Measurements from ENCODE around the gene WNT7A. TPM values are rescaled to one million over a fixed set of nuclear protein-coding genes. Genes with fewer than 3 reads are reported as not detected.

The WNT7A gene
- total RNA-seq, 1 experiment from 2014 or later, result 0.34 TPM

DNA sequence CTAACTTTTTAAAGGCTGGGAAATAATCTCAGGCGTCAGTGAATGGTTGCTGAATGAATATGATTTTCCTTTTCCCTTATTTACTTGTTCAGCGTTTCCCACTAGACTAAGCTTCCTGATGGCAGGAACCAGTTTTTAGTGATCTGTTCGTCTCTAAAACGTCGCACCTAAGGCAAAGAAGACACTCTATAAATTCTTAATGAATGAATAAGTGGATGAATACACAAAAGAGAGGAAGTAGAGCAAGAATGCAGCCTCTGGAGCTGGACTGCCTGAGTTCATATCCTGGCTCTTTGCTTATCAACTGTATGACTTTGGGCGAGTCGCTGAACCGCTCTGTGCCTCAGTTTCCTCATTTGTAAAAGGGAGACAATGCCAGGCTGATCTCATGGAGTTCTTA lies 38.7 kb downstream of the WNT7A start:
- Histone ChIP-seq H3K4me2 (ENCODE audit: low read length) (no peak overlapping the region; the same call in 1 of the 2 replicates), H3K36me3 (ENCODE audit: control insufficient read depth in 1 of 2, insufficient read depth in 2 of 2, low read length in 2 of 2) (no peaks in the 10 kb centered on the region), H2AFZ (ENCODE audit: low read depth, low read length, poor library complexity, severe bottlenecking) (no peak overlapping the region), H3K27ac (ENCODE audit: low read depth, low read length) (no peak overlapping the region), H3K4me1 (ENCODE audit: control insufficient read depth in 1 of 2, insufficient read depth in 2 of 2, low read length in 2 of 2) (peaks cover 0 to 28% of the 10 kb centered on the region in 2 experiments; a peak in 2 of 4 replicates), H4K20me1 (ENCODE audit: insufficient read depth) (no peaks in the 10 kb centered on the region), H3K79me2 (ENCODE audit: insufficient read depth, low read length) (no peaks in the 10 kb centered on the region), H3K9me3 (ENCODE audit: control insufficient read depth in 1 of 2, insufficient read depth in 1 of 2, low read depth in 1 of 2, low read length in 2 of 2) (no peaks in the 10 kb centered on the region), H3K9ac (ENCODE audit: low read length) (no peak overlapping the region), H3K9me2 (ENCODE audit: insufficient read depth) (no peaks in the 10 kb centered on the region), H3K27me3 (ENCODE audit: insufficient read depth, low read length) (no peaks in the 10 kb centered on the region), H3K4me3 (replicated peaks in 1 of 2; ENCODE audit: low read depth in 1 of 2, low read length in 2 of 2) (no peak overlapping the region)
- ChIA-PET CTCF (no interaction called here), RAD21 (ENCODE audit: low non-redundant PET in 1 of 2, low total read pairs in 2 of 2, uncharacterized antibody in 2 of 2, unreplicated experiment in 2 of 2) (no interaction called here), POLR2A (no interaction called here)
- no peak for DNase-seq (ENCODE audit: low read depth, low spot score)
- BruUV-seq (replicated peaks), result no TSS peak
- TF ChIP-seq EZH2 (IDR thresholded peaks at IDR 0.05) (no peak), SRF (IDR thresholded peaks at IDR 0.05; ENCODE audit: low read depth) (no peak), ELF1 (IDR thresholded peaks at IDR 0.05; ENCODE audit: borderline replicate concordance, low read depth) (no peak), YY1 (IDR thresholded peaks at IDR 0.05; ENCODE audit: extremely low read depth, insufficient replicate concordance, low read depth, low read length) (no peak)
- intact Hi-C loops (cut with micrococcal nuclease), result no loop called here
- no peak for ATAC-seq

DNA sequence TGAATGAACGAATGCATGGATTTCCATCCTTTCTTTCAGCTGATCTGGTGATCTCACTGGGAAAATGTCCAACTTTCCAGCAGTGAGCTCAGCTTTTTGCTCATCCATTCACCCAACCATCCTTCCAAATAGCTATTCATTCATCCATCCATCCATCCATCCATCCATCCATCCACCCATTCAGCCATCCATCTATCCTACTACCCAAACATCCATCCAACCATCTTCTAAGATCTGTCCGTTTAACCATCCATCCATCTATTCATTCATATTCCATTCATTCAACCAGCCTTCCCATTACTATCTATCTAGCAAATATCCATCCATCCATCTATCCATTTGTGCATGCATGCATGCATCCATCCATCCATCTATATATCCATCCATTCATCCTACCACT lies 39.4 kb downstream of the WNT7A start:
- Histone ChIP-seq H3K79me2 (ENCODE audit: insufficient read depth, low read length) (no peaks in the 10 kb centered on the region), H3K27ac (ENCODE audit: low read depth, low read length) (no peak overlapping the region), H3K9ac (ENCODE audit: low read length) (no peak overlapping the region), H3K4me1 (ENCODE audit: control insufficient read depth in 1 of 2, insufficient read depth in 2 of 2, low read length in 2 of 2) (peaks cover 0 to 28% of the 10 kb centered on the region in 2 experiments; a peak in 2 of 4 replicates), H3K9me3 (ENCODE audit: control insufficient read depth in 1 of 2, insufficient read depth in 1 of 2, low read depth in 1 of 2, low read length in 2 of 2) (no peaks in the 10 kb centered on the region), H2AFZ (ENCODE audit: low read depth, low read length, poor library complexity, severe bottlenecking) (peak overlapping the region; percentile 10), H3K9me2 (ENCODE audit: insufficient read depth) (no peaks in the 10 kb centered on the region), H3K4me2 (ENCODE audit: low read length) (no peak overlapping the region), H3K4me3 (replicated peaks in 1 of 2; ENCODE audit: low read depth in 1 of 2, low read length in 2 of 2) (no peak overlapping the region), H3K27me3 (ENCODE audit: insufficient read depth, low read length) (no peaks in the 10 kb centered on the region), H4K20me1 (ENCODE audit: insufficient read depth) (no peaks in the 10 kb centered on the region), H3K36me3 (ENCODE audit: control insufficient read depth in 1 of 2, insufficient read depth in 2 of 2, low read length in 2 of 2) (no peaks in the 10 kb centered on the region)
- RAD21 ChIA-PET (ENCODE audit: low non-redundant PET in 1 of 2, low total read pairs in 2 of 2, uncharacterized antibody in 2 of 2, unreplicated experiment in 2 of 2), result no interaction called here
- ATAC-seq, result no peak
- BruUV-seq (replicated peaks), result no TSS peak
- TF ChIP-seq CBX3 (IDR thresholded peaks at IDR 0.05; ENCODE audit: low read depth) (no peak), SIN3A (IDR thresholded peaks at IDR 0.05; ENCODE audit: low read depth) (no peak), YY1 (IDR thresholded peaks at IDR 0.05; ENCODE audit: extremely low read depth, insufficient replicate concordance, low read depth, low read length) (no peak), EZH2phosphoT487 (IDR thresholded peaks at IDR 0.05; ENCODE audit: borderline replicate concordance) (no peak), RAD21 (IDR thresholded peaks at IDR 0.05; ENCODE audit: low read depth) (no peak), EZH2 (IDR thresholded peaks at IDR 0.05) (no peak), POLR2A (IDR thresholded peaks at IDR 0.05; ENCODE audit: borderline replicate concordance, extremely low read depth, insufficient read depth, insufficient read length) (no peak), SP1 (IDR thresholded peaks at IDR 0.05; ENCODE audit: low read depth) (no peak), SRF (IDR thresholded peaks at IDR 0.05; ENCODE audit: low read depth) (no peak), ZNF274 (IDR thresholded peaks at IDR 0.05; ENCODE audit: low read depth, low read length) (no peak), JUND (IDR thresholded peaks at IDR 0.05) (no peak), EGR1 (IDR thresholded peaks at IDR 0.05; ENCODE audit: low read depth) (no peak), FOSL1 (IDR thresholded peaks at IDR 0.05; ENCODE audit: low read depth) (no peak), ZFX (IDR thresholded peaks at IDR 0.05) (no peak), ELF1 (IDR thresholded peaks at IDR 0.05; ENCODE audit: borderline replicate concordance, low read depth) (no peak), CEBPB (IDR thresholded peaks at IDR 0.05; ENCODE audit: low read depth) (no peak), POLR2AphosphoS5 (IDR thresholded peaks at IDR 0.05; ENCODE audit: low read depth, low read length) (no peak)
- TF ChIP-seq, protein P1, sequence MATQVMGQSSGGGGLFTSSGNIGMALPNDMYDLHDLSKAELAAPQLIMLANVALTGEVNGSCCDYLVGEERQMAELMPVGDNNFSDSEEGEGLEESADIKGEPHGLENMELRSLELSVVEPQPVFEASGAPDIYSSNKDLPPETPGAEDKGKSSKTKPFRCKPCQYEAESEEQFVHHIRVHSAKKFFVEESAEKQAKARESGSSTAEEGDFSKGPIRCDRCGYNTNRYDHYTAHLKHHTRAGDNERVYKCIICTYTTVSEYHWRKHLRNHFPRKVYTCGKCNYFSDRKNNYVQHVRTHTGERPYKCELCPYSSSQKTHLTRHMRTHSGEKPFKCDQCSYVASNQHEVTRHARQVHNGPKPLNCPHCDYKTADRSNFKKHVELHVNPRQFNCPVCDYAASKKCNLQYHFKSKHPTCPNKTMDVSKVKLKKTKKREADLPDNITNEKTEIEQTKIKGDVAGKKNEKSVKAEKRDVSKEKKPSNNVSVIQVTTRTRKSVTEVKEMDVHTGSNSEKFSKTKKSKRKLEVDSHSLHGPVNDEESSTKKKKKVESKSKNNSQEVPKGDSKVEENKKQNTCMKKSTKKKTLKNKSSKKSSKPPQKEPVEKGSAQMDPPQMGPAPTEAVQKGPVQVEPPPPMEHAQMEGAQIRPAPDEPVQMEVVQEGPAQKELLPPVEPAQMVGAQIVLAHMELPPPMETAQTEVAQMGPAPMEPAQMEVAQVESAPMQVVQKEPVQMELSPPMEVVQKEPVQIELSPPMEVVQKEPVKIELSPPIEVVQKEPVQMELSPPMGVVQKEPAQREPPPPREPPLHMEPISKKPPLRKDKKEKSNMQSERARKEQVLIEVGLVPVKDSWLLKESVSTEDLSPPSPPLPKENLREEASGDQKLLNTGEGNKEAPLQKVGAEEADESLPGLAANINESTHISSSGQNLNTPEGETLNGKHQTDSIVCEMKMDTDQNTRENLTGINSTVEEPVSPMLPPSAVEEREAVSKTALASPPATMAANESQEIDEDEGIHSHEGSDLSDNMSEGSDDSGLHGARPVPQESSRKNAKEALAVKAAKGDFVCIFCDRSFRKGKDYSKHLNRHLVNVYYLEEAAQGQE (IDR thresholded peaks at IDR 0.05; ENCODE audit: low read depth), result no peak
- DNase-seq (ENCODE audit: low read depth, low spot score), result no peak
- intact Hi-C loops (cut with micrococcal nuclease), result no loop called here
- POLR2A ChIA-PET, result no interaction called here
- CTCF ChIA-PET, result no interaction called here
